GM18508 (cell line): Measurements from ENCODE around the gene KRT13.
"Not testable (repeated sequence)": the region's sequence is repeated elsewhere in the genome, so short reads cannot be mapped to it uniquely, and the experiment has no call there.

Experiments
- ATAC-seq: cut with Tn5 transposase; IDR thresholded peaks from one replicate; pipeline ENCODE4 v1.9.1; 2021; ENCODE audit warnings: moderate number of reproducible peaks; ENCODE audit not compliant: insufficient read depth, unreplicated experiment

KRT13 gene

GRCh38 chr17:41505007-41505808, at the start of gene KRT13:
TSS of gene KRT13 (minus strand) at chr17:41505612. CDS start at chr17:41505550, 62 bp downstream.
- no peak for ATAC-seq

GRCh38 chr17:41553987-41554680, 48.7 kb upstream of the KRT13 start:
- no peak for ATAC-seq

GRCh38 chr17:41553176-41553575, 47.8 kb upstream of the KRT13 start:
- ATAC-seq = no peak

- ATAC-seq = no peak
These were observed 47.0 kb upstream of the KRT13 start for GRCh38 chr17:41552455-41552854.

- no peak for ATAC-seq
These were observed 46.0 kb upstream of the KRT13 start for GRCh38 chr17:41551365-41551764.

- no peak for ATAC-seq
These were observed 44.2 kb upstream of the KRT13 start for GRCh38 chr17:41549596-41550039.

- ATAC-seq = no peak
These were observed 43.6 kb upstream of the KRT13 start for GRCh38 chr17:41548844-41549595.

- no peak for ATAC-seq
These were observed 42.8 kb upstream of the KRT13 start for GRCh38 chr17:41547921-41548843.

GRCh38 chr17:41547378-41547841, 42.0 kb upstream of the KRT13 start:
- no peak for ATAC-seq

- ATAC-seq = no peak
These were observed 41.4 kb upstream of the KRT13 start for GRCh38 chr17:41546819-41547218.

- no peak for ATAC-seq
These were observed 40.5 kb upstream of the KRT13 start for GRCh38 chr17:41545829-41546410.

GRCh38 chr17:41544935-41545334, 39.5 kb upstream of the KRT13 start:
- ATAC-seq = no peak

- no peak for ATAC-seq
These were observed 39.1 kb upstream of the KRT13 start for GRCh38 chr17:41544491-41544892.

GRCh38 chr17:41542786-41543185, 37.4 kb upstream of the KRT13 start:
- ATAC-seq = not testable (repeated sequence)

GRCh38 chr17:41542357-41542756, 36.9 kb upstream of the KRT13 start:
- no peak for ATAC-seq

- ATAC-seq = no peak
These were observed 35.7 kb upstream of the KRT13 start for GRCh38 chr17:41540921-41541625.

GRCh38 chr17:41539979-41540701, 34.7 kb upstream of the KRT13 start:
- ATAC-seq = no peak

- ATAC-seq = no peak
These were observed 33.7 kb upstream of the KRT13 start for GRCh38 chr17:41539071-41539492.
